Bronchial epithelial cell (primary cell): Measurements from ENCODE around the gene HMGB1. TPM values are rescaled to one million over a fixed set of nuclear protein-coding genes. Genes with fewer than 3 reads are reported as not detected.
"Not testable (repeated sequence)": the region's sequence is repeated elsewhere in the genome, so short reads cannot be mapped to it uniquely, and the experiment has no call there.

Source experiments
- DNase-seq: peaks from one replicate; pipeline ENCODE4 v3.0.0-alpha.2; 2010; ENCODE audit warnings: low read depth
- FAIRE-seq: peaks from 2 replicates; lab custom pipeline; 2011; peaks lifted over from hg19 to GRCh38; lab: Jason Lieb, UNC
- H3K27me3 ChIP-seq: 2 replicates; pipeline ENCODE4 v1.5.1; 2011; ENCODE audit warnings: low read length; ENCODE audit not compliant: control insufficient read depth, insufficient read depth
- H3K36me3 ChIP-seq: 2 replicates; pipeline ENCODE4 v1.5.1; 2011; ENCODE audit warnings: low read length; ENCODE audit not compliant: control insufficient read depth, insufficient read depth
- H3K4me3 ChIP-seq: 2 replicates; pipeline ENCODE4 v1.5.1; 2011; ENCODE audit warnings: mild to moderate bottlenecking, low read depth, low read length, control low read depth
- CTCF ChIP-seq: IDR thresholded peaks from 2 replicates; pipeline ENCODE4 v1.5.1; 2011; ENCODE audit warnings: mild to moderate bottlenecking, moderate library complexity, low read length, control low read depth, inconsistent platforms; ENCODE audit not compliant: insufficient read depth, severe bottlenecking
- total RNA-seq: library from RNA; depleted of rRNA; stranded (reverse); fragments of >200 nt; gene quantifications from 2 replicates; pipeline ENCODE4 v1.2.1, GENCODE V29; 2014

The HMGB1 gene
- total RNA-seq, 1 donor from 2014 or later = 72.4 TPM

- peak; percentile 24 for DNase-seq
These were observed 1.0 kb downstream of the HMGB1 start for GRCh38 chr13:30464496-30465342.

GRCh38 chr13:30463787-30464495 lies 1.8 kb downstream of the HMGB1 start:
- Histone ChIP-seq H3K4me3 (peak overlapping the region; percentile 62), H3K27me3 (no peaks in the 10 kb centered on the region), H3K36me3 (no peaks in the 10 kb centered on the region)
- FAIRE-seq (no peak), DNase-seq (peak; percentile 53)
- TF ChIP-seq CTCF = no peak

More at GRCh38 chr13:30464496-30465342, 1.0 kb downstream of the HMGB1 start:
- FAIRE-seq = no peak
- Histone ChIP-seq H3K27me3 (no peaks in the 10 kb centered on the region), H3K36me3 (no peaks in the 10 kb centered on the region), H3K4me3 (peak overlapping the region; percentile 62)
- TF ChIP-seq CTCF = no peak

GRCh38 chr13:30461279-30462066 lies 4.3 kb downstream of the HMGB1 start:
- not testable (repeated sequence) for H3K27me3 ChIP-seq, H3K4me3 ChIP-seq, H3K36me3 ChIP-seq, FAIRE-seq
- peak; percentile 33 for TF ChIP-seq CTCF
- peak; percentile 54 for DNase-seq

- no peak for TF ChIP-seq CTCF
These were observed 8.3 kb downstream of the HMGB1 start for GRCh38 chr13:30457306-30457891.

GRCh38 chr13:30456290-30456689 lies 9.4 kb downstream of the HMGB1 start:
- Histone ChIP-seq H3K4me3 (no peak overlapping the region), H3K36me3 (no peaks in the 10 kb centered on the region), H3K27me3 (no peaks in the 10 kb centered on the region)
- TF ChIP-seq CTCF = no peak
- no peak for DNase-seq
- FAIRE-seq = no peak

More at GRCh38 chr13:30457306-30457891, 8.3 kb downstream of the HMGB1 start:
- DNase-seq (no peak), FAIRE-seq (no peak)
- Histone ChIP-seq H3K36me3 (no peaks in the 10 kb centered on the region), H3K4me3 (no peak overlapping the region), H3K27me3 (no peaks in the 10 kb centered on the region)
